Mesenchymal stem cell (in vitro differentiated cells and primary cell): ENCODE measurements around the gene ERICH6B.
"Not testable (repeated sequence)": the region's sequence is repeated elsewhere in the genome, so short reads cannot be mapped to it uniquely, and the experiment has no call there.

Experiments used
- DNase-seq: peaks from one replicate; pipeline ENCODE4 v3.0.0-alpha.2; 2013
- H2AFZ ChIP-seq: one replicate; pipeline ENCODE4 v1.6.1; 2013; ENCODE audit warnings: low read depth, mild to moderate bottlenecking, control low read depth, inconsistent platforms, low read length, moderate library complexity
- H2AK5ac ChIP-seq: 2 replicates; pipeline ENCODE4 v1.6.1; 2013; ENCODE audit warnings: low read length, moderate library complexity, mild to moderate bottlenecking, inconsistent platforms; ENCODE audit not compliant: severe bottlenecking
- H2BK120ac ChIP-seq: one replicate; pipeline ENCODE4 v1.6.1; 2013; ENCODE audit warnings: low read depth, mild to moderate bottlenecking, inconsistent platforms, low read length, moderate library complexity
- H2BK12ac ChIP-seq, 2 experiments: one replicate each; pipeline ENCODE4 v1.6.1; 2013; ENCODE audit warnings: inconsistent platforms in 2 of 2, low read length in 2 of 2, mild to moderate bottlenecking in 2 of 2, moderate library complexity in 2 of 2, control low read depth in 1 of 2
- H2BK15ac ChIP-seq: one replicate; pipeline ENCODE4 v1.6.1; 2013; ENCODE audit warnings: mild to moderate bottlenecking, low read depth, inconsistent platforms; ENCODE audit not compliant: poor library complexity, severe bottlenecking
- H2BK5ac ChIP-seq: 2 replicates; pipeline ENCODE4 v1.6.1; 2013; ENCODE audit warnings: low read depth, mild to moderate bottlenecking, low read length, control low read depth, inconsistent platforms; ENCODE audit not compliant: poor library complexity, severe bottlenecking
- H3K14ac ChIP-seq, 2 experiments: one replicate each; pipeline ENCODE4 v1.6.1; 2013; ENCODE audit warnings: inconsistent platforms in 2 of 2, low read length in 2 of 2, control low read depth in 1 of 2, mild to moderate bottlenecking in 1 of 2, moderate library complexity in 1 of 2
- H3K18ac ChIP-seq, 2 experiments: one replicate each; pipeline ENCODE4 v1.6.1; 2013; ENCODE audit warnings: inconsistent platforms in 2 of 2, low read length in 2 of 2, control low read depth in 1 of 2, low read depth in 1 of 2, mild to moderate bottlenecking in 1 of 2
- H3K23ac ChIP-seq, 2 experiments: one replicate each; pipeline ENCODE4 v1.6.1; 2013; ENCODE audit warnings: inconsistent platforms in 2 of 2, low read length in 2 of 2, mild to moderate bottlenecking in 2 of 2, moderate library complexity in 2 of 2, control low read depth in 1 of 2
- H3K27ac ChIP-seq: 2 replicates; pipeline ENCODE4 v1.5.1; 2013; ENCODE audit warnings: mild to moderate bottlenecking, moderate library complexity, low read length, control low read depth, inconsistent platforms; ENCODE audit not compliant: poor library complexity, severe bottlenecking
- H3K27me3 ChIP-seq, 2 experiments: 2 replicates each; pipeline versions ENCODE4 v1.6.1 to v1.7.0; 2013; ENCODE audit warnings: low read length in 2 of 2, mild to moderate bottlenecking in 2 of 2, moderate library complexity in 2 of 2, control low read depth in 1 of 2, inconsistent platforms in 1 of 2; ENCODE audit not compliant: control insufficient read depth in 1 of 2, insufficient read depth in 1 of 2
- H3K36me3 ChIP-seq, 2 experiments: 2 replicates each; pipeline versions ENCODE4 v1.6.1 to v1.7.0; 2013; ENCODE audit warnings: low read length in 2 of 2, control low read depth in 1 of 2, inconsistent platforms in 1 of 2, low read depth in 1 of 2, mild to moderate bottlenecking in 1 of 2; ENCODE audit not compliant: insufficient read depth in 2 of 2, control insufficient read depth in 1 of 2
- H3K4ac ChIP-seq, 2 experiments: one replicate each; pipeline ENCODE4 v1.6.1; 2013; ENCODE audit warnings: inconsistent platforms in 2 of 2, low read length in 2 of 2, mild to moderate bottlenecking in 2 of 2, moderate library complexity in 2 of 2, control low read depth in 1 of 2, low read depth in 1 of 2
- H3K4me1 ChIP-seq: 2 replicates; pipeline ENCODE4 v1.6.1; 2013; ENCODE audit warnings: low read depth, low read length, control low read depth; ENCODE audit not compliant: control insufficient read depth, insufficient read depth
- H3K4me2 ChIP-seq: 2 replicates; pipeline ENCODE4 v1.6.1; 2013; ENCODE audit warnings: low read length, mild to moderate bottlenecking, inconsistent platforms; ENCODE audit not compliant: poor library complexity, severe bottlenecking
- H3K4me3 ChIP-seq, 2 experiments: 2 replicates each; pipeline versions ENCODE4 v1.5.1 to v1.7.0; 2013; ENCODE audit warnings: low read length in 2 of 2, mild to moderate bottlenecking in 2 of 2, control low read depth in 1 of 2, low read depth in 1 of 2; ENCODE audit not compliant: insufficient read depth in 1 of 2
- H3K79me1 ChIP-seq: replicated peaks from 2 replicates; pipeline ENCODE4 v1.6.1; 2013; ENCODE audit warnings: mild to moderate bottlenecking, control low read depth, low read length, inconsistent platforms; ENCODE audit not compliant: poor library complexity, severe bottlenecking
- H3K9ac ChIP-seq: 2 replicates; pipeline ENCODE4 v1.7.0; 2013; ENCODE audit warnings: mild to moderate bottlenecking, low read length, moderate library complexity
- H3K9me3 ChIP-seq: 2 replicates; pipeline ENCODE4 v1.7.0; 2013; ENCODE audit warnings: mild to moderate bottlenecking, low read length; ENCODE audit not compliant: control insufficient read depth
- H4K8ac ChIP-seq: one replicate; pipeline ENCODE4 v1.6.1; 2013; ENCODE audit warnings: inconsistent platforms, mild to moderate bottlenecking, low read length, moderate library complexity
- H4K91ac ChIP-seq: one replicate; pipeline ENCODE4 v1.6.1; 2013; ENCODE audit warnings: mild to moderate bottlenecking, low read length, inconsistent platforms
- WGBS: methylation state at CpG from one replicate; pipeline ENCODE4 v1.1.7; 2013; ENCODE audit warnings: mixed read lengths; 5-methylcytosine and 5-hydroxymethylcytosine counted together

ERICH6B gene

GRCh38 chr13:45642159-45642558, 26.6 kb upstream of the ERICH6B start:
- H2AFZ ChIP-seq, H3K4ac ChIP-seq, H2BK12ac ChIP-seq, DNase-seq, H3K79me1 ChIP-seq, H3K36me3 ChIP-seq, H3K4me2 ChIP-seq, H3K9ac ChIP-seq, H3K4me1 ChIP-seq, H2AK5ac ChIP-seq, H2BK15ac ChIP-seq, H4K8ac ChIP-seq, H3K18ac ChIP-seq, H4K91ac ChIP-seq, H3K4me3 ChIP-seq, H2BK5ac ChIP-seq, H3K27ac ChIP-seq, H3K23ac ChIP-seq, H3K14ac ChIP-seq, H2BK120ac ChIP-seq, H3K27me3 ChIP-seq: not testable (repeated sequence)
- WGBS = no CpG with 5 or more reads among the region's 1 CpG
- peaks cover 23% of the 10 kb centered on the region for H3K9me3 ChIP-seq

GRCh38 chr13:45635291-45635690, 19.8 kb upstream of the ERICH6B start:
- not testable (repeated sequence) for H3K4me2 ChIP-seq, H3K79me1 ChIP-seq
- WGBS = no CpG with 5 or more reads among the region's 1 CpG

GRCh38 chr13:45630791-45631190, 15.3 kb upstream of the ERICH6B start:
- Histone ChIP-seq H3K27ac (no peak overlapping the region), H4K8ac (no peak overlapping the region), H3K14ac (no peak overlapping the region), H4K91ac (no peak overlapping the region), H2BK12ac (no peak overlapping the region), H3K36me3 (no peaks in the 10 kb centered on the region), H3K79me1 (no peaks in the 10 kb centered on the region), H3K4me3 (no peak overlapping the region), H2AFZ (no peak overlapping the region), H2BK120ac (no peak overlapping the region), H3K9ac (no peak overlapping the region), H3K9me3 (no peaks in the 10 kb centered on the region), H3K4me2 (no peak overlapping the region), H3K23ac (no peak overlapping the region), H3K4me1 (no peaks in the 10 kb centered on the region), H3K4ac (no peak overlapping the region), H3K18ac (no peak overlapping the region), H2AK5ac (no peak overlapping the region), H2BK5ac (no peak overlapping the region), H3K27me3 (peaks cover 30 to 38% of the 10 kb centered on the region in 2 experiments), H2BK15ac (no peak overlapping the region)
- 83% methylated on average over 7 of the region's 7 CpGs for WGBS
- no peak for DNase-seq

More at GRCh38 chr13:45635291-45635690, 19.8 kb upstream of the ERICH6B start:
- H3K9me3 ChIP-seq, H3K4me1 ChIP-seq, H3K18ac ChIP-seq, H2BK5ac ChIP-seq, H4K91ac ChIP-seq, H4K8ac ChIP-seq, H2BK15ac ChIP-seq, H3K4ac ChIP-seq, H2AK5ac ChIP-seq, H3K14ac ChIP-seq, H3K4me3 ChIP-seq, H2BK12ac ChIP-seq, H2AFZ ChIP-seq, H2BK120ac ChIP-seq, H3K23ac ChIP-seq, H3K36me3 ChIP-seq, H3K9ac ChIP-seq, H3K27ac ChIP-seq, DNase-seq: not testable (repeated sequence)
- peaks cover 6 to 10% of the 10 kb centered on the region in 2 experiments for H3K27me3 ChIP-seq

- no peak overlapping the region for H3K23ac ChIP-seq
- 92% methylated on average over 1 of the region's 1 CpG for WGBS
These were observed 14.4 kb upstream of the ERICH6B start for GRCh38 chr13:45629940-45630339.

More at GRCh38 chr13:45629940-45630339, 14.4 kb upstream of the ERICH6B start:
- Histone ChIP-seq H2BK12ac (no peak overlapping the region), H3K79me1 (no peaks in the 10 kb centered on the region), H3K4me3 (no peak overlapping the region), H3K36me3 (no peaks in the 10 kb centered on the region), H3K9me3 (no peaks in the 10 kb centered on the region), H4K8ac (no peak overlapping the region), H3K4me2 (no peak overlapping the region), H2BK5ac (no peak overlapping the region), H3K9ac (no peak overlapping the region), H3K27me3 (peaks cover 33 to 44% of the 10 kb centered on the region in 2 experiments), H3K14ac (no peak overlapping the region), H4K91ac (no peak overlapping the region), H3K18ac (no peak overlapping the region), H2AFZ (no peak overlapping the region), H3K27ac (no peak overlapping the region), H2AK5ac (no peak overlapping the region), H2BK15ac (no peak overlapping the region), H3K4ac (no peak overlapping the region), H3K4me1 (no peaks in the 10 kb centered on the region), H2BK120ac (no peak overlapping the region)
- DNase-seq = no peak
